ENCODE results near the gene TRIM9.

GRCh38 chr14:51096870-51097269 is 2.0 kb upstream of the TRIM9 start:
- no peak for TF ChIP-seq EZH2phosphoT487 (IDR thresholded peaks at IDR 0.05; ENCODE audit: low read depth)
- TF ChIP-seq CTCF (IDR thresholded peaks at IDR 0.05; ENCODE audit: low read depth, low read length): no peak

All from OCI-LY3 (cell line).